HCT116 (cell line): ENCODE data around the gene SETD3. TPM values are rescaled to one million over a fixed set of nuclear protein-coding genes. Genes with fewer than 3 reads are reported as not detected.
A peak's percentile ranks its signal among the peaks of the same experiment; 100 is the strongest.

Experiments used
- ATAC-seq: fragments of 200-7000 bp; cut with Tn5 transposase; 2 replicates; pipeline ENCODE4 v1.9.1; 2020; ENCODE audit warnings: mild to moderate bottlenecking, moderate library complexity
- BruUV-seq: library from RNA; stranded (reverse); fragments of 400-500 nt; replicated peaks from 2 replicates; lab custom pipeline; 2021; lab: Mats Ljungman, UMichigan
- CTCF ChIA-PET: fragments of 300-600 bp; sonication (Branson Sonifier 250); formaldehyde crosslinking; loops from one replicate; lab custom pipeline; 2021; ENCODE audit warnings: antibody characterized with exemption; lab: Charles Lee
- POLR2A ChIA-PET: fragments of 300-600, 350-600 bp; sonication (Branson Sonifier 250); formaldehyde crosslinking; loops from one replicate; lab custom pipeline; 2021; ENCODE audit warnings: antibody characterized with exemption; lab: Charles Lee
- RAD21 ChIA-PET, 2 experiments: fragments of 300-600 bp; sonication (Branson Sonifier 250); formaldehyde crosslinking; loops; one replicate each; lab custom pipeline; 2023; ENCODE audit warnings: low total read pairs in 2 of 2; ENCODE audit not compliant: uncharacterized antibody in 2 of 2, unreplicated experiment in 2 of 2, low non-redundant PET in 1 of 2; lab: Charles Lee
- DNase-seq: peaks from one replicate; pipeline ENCODE4 v3.0.0-alpha.2; 2010; ENCODE audit warnings: low read depth, low spot score
- H2AFZ ChIP-seq: fragments of 200-600 bp; shearing (Covaris generic), sonication (generic); 2 replicates; pipeline ENCODE4 v1.6.1; 2017; ENCODE audit warnings: low read depth, mixed run types, mixed read lengths, antibody characterized with exemption, low read length; ENCODE audit not compliant: poor library complexity, severe bottlenecking
- H3K27ac ChIP-seq: 2 replicates; pipeline ENCODE4 v1.5.1; 2012; ENCODE audit warnings: low read depth, low read length
- H3K27me3 ChIP-seq: fragments of 200-600 bp; sonication (generic); 2 replicates; pipeline ENCODE4 v1.6.1; 2016; ENCODE audit warnings: mixed run types, low read length, mixed read lengths; ENCODE audit not compliant: insufficient read depth
- H3K36me3 ChIP-seq, 2 experiments: fragments of 200-500 bp in 1 of 2; fragments of 200-600 bp in 1 of 2; sonication (Bioruptor generic) in 1 of 2; sonication (generic) in 1 of 2; 2 replicates each; pipeline versions ENCODE4 v1.5.1 to v1.6.1; 2014 to 2016; ENCODE audit warnings: low read length in 2 of 2, inconsistent platforms in 1 of 2, mixed read lengths in 1 of 2, mixed run types in 1 of 2; ENCODE audit not compliant: insufficient read depth in 2 of 2, control insufficient read depth in 1 of 2
- H3K4me1 ChIP-seq, 2 experiments: fragments of 200-600 bp in 1 of 2; sonication (generic) in 1 of 2; 2 replicates each; pipeline versions ENCODE4 v1.5.1 to v1.6.1; 2012 to 2017; ENCODE audit warnings: low read length in 2 of 2, inconsistent platforms in 1 of 2, mild to moderate bottlenecking in 1 of 2, mixed read lengths in 1 of 2, mixed run types in 1 of 2, moderate library complexity in 1 of 2; ENCODE audit not compliant: insufficient read depth in 2 of 2, control insufficient read depth in 1 of 2
- H3K4me2 ChIP-seq: fragments of 200-600 bp; sonication (generic); 2 replicates; pipeline ENCODE4 v1.6.1; 2017; ENCODE audit warnings: mixed run types, low read length, mixed read lengths
- H3K4me3 ChIP-seq, 2 experiments: fragments of 200-600 bp in 1 of 2; sonication (generic) in 1 of 2; replicated peaks in 1 of 2; 2 replicates each; pipeline ENCODE4 v1.5.1; 2011 to 2016; ENCODE audit warnings: low read length in 2 of 2, control low read depth in 1 of 2, low read depth in 1 of 2, mild to moderate bottlenecking in 1 of 2, mixed read lengths in 1 of 2, mixed run types in 1 of 2
- H3K79me2 ChIP-seq: fragments of 200-600 bp; sonication (generic); 2 replicates; pipeline ENCODE4 v1.6.1; 2017; ENCODE audit warnings: mild to moderate bottlenecking, mixed run types, low read length, moderate library complexity, mixed read lengths; ENCODE audit not compliant: insufficient read depth
- H3K9ac ChIP-seq: fragments of 200-600 bp; sonication (generic); 2 replicates; pipeline ENCODE4 v1.6.1; 2016; ENCODE audit warnings: low read length, mixed read lengths
- H3K9me2 ChIP-seq: fragments of 200-600 bp; sonication (generic), shearing (Covaris generic); 2 replicates; pipeline ENCODE4 v1.6.1; 2017; ENCODE audit warnings: mixed run types, mild to moderate bottlenecking, moderate library complexity; ENCODE audit not compliant: insufficient read depth
- H3K9me3 ChIP-seq, 2 experiments: fragments of 200-500 bp in 1 of 2; fragments of 200-600 bp in 1 of 2; sonication (Bioruptor generic) in 1 of 2; sonication (generic) in 1 of 2; 2 replicates each; pipeline ENCODE4 v1.6.1; 2014 to 2017; ENCODE audit warnings: low read length in 2 of 2, mixed read lengths in 2 of 2, inconsistent platforms in 1 of 2, low read depth in 1 of 2, mild to moderate bottlenecking in 1 of 2, mixed run types in 1 of 2, moderate library complexity in 1 of 2; ENCODE audit not compliant: control insufficient read depth in 1 of 2, insufficient read depth in 1 of 2
- H4K20me1 ChIP-seq: fragments of 200-600 bp; sonication (generic), shearing (Covaris generic); 2 replicates; pipeline ENCODE4 v1.6.1; 2017; ENCODE audit warnings: mixed run types, mild to moderate bottlenecking, moderate library complexity; ENCODE audit not compliant: insufficient read depth
- CEBPB ChIP-seq: IDR thresholded peaks from 2 replicates; pipeline ENCODE4 v1.6.1; 2012; ENCODE audit warnings: low read depth
- CTCF ChIP-seq, 3 experiments: fragments of 200-600 bp in 1 of 3; sonication (generic) in 1 of 3; IDR thresholded peaks in 2 of 3; conservative IDR thresholded peaks in 1 of 3; 2 replicates each; pipeline ENCODE4 v1.5.1; 2012 to 2017; ENCODE audit warnings: low read depth in 2 of 3, low read length in 2 of 3, antibody characterized with exemption in 1 of 3, borderline replicate concordance in 1 of 3, control low read depth in 1 of 3, mild to moderate bottlenecking in 1 of 3, mixed read lengths in 1 of 3, mixed run types in 1 of 3, moderate library complexity in 1 of 3; ENCODE audit not compliant: insufficient read depth in 1 of 3
- ELF1 ChIP-seq: IDR thresholded peaks from 2 replicates; pipeline ENCODE4 v1.6.1; 2012; ENCODE audit warnings: low read depth, borderline replicate concordance
- POLR2A ChIP-seq: IDR thresholded peaks from 2 replicates; pipeline ENCODE4 v1.7.0; 2011; ENCODE audit warnings: borderline replicate concordance; ENCODE audit not compliant: insufficient read depth, insufficient read length; ENCODE audit errors: extremely low read depth
- RAD21 ChIP-seq: IDR thresholded peaks from 2 replicates; pipeline ENCODE4 v1.6.1; 2012; ENCODE audit warnings: low read depth, mild to moderate bottlenecking
- TCF7L2 ChIP-seq: IDR thresholded peaks from 2 replicates; pipeline ENCODE4 v1.7.0; 2011; ENCODE audit warnings: borderline replicate concordance, inconsistent platforms; ENCODE audit not compliant: insufficient read depth, insufficient read length; ENCODE audit errors: extremely low read depth
- ZNF274 ChIP-seq: fragments of 200-500 bp; sonication (Bioruptor generic); IDR thresholded peaks from 2 replicates; pipeline ENCODE4 v1.6.1; 2014; ENCODE audit warnings: mild to moderate bottlenecking, low read depth, low read length, inconsistent platforms
- intact Hi-C: fragments of 100-400 bp; cut with micrococcal nuclease; formaldehyde crosslinking; loops from 2 replicates; pipeline ENCODE4 v1.10.0; 2022
- total RNA-seq: library from RNA; stranded (reverse); gene quantifications from one replicate; pipeline ENCODE4 v1.2.1, GENCODE V29; 2021; ENCODE audit not compliant: unreplicated experiment

The SETD3 gene
- total RNA-seq, 1 experiment from 2014 or later = 46.6 TPM

- Histone ChIP-seq H3K4me1 (0 out of 4 replicates have a peak, but pooled peaks cover 0 to 4% of the 10 kb centered on the region in 2 experiments), H2AFZ (no peak overlapping the region), H3K4me3 (no peak overlapping the region), H3K4me2 (no peak overlapping the region), H3K79me2 (no peaks in the 10 kb centered on the region; the same call in 1 of the 2 replicates), H3K27me3 (no peaks in the 10 kb centered on the region), H3K36me3 (no peaks in the 10 kb centered on the region), H3K9me3 (no peaks in the 10 kb centered on the region), H3K9ac (no peak overlapping the region), H3K9me2 (no peaks in the 10 kb centered on the region), H3K27ac (no peak overlapping the region), H4K20me1 (no peaks in the 10 kb centered on the region)
- TF ChIP-seq RAD21 (peak; percentile 85), POLR2A (no peak), CEBPB (no peak), ZNF274 (no peak), TCF7L2 (no peak), ELF1 (no peak), CTCF (IDR thresholded peaks at IDR 0.05 in 2 of 3, conservative IDR thresholded peaks at IDR 0.05 in 1 of 3; ENCODE audit: borderline replicate concordance in 1 of 3, insufficient read depth in 1 of 3, low read depth in 2 of 3, low read length in 2 of 3) (peak; percentile 71 to 89 (median 71); a peak in 5 of 6 replicates)
- BruUV-seq = no TSS peak
- intact Hi-C loops = loop anchor here (1.0 to 5.0 kb wide), 3 partner anchors 23 to 1278 kb away; no protein-coding TSS in a partner anchor
- DNase-seq (peak; percentile 69), ATAC-seq (peak; percentile 96)
- POLR2A ChIA-PET = interaction anchor here (1.2 kb wide), 1 partner anchor 96 kb away, joined by 4 read pairs; no protein-coding TSS in a partner anchor
- CTCF ChIA-PET = interaction anchor here (0.7 to 6.6 kb wide), 23 partner anchors 8 to 484 kb away, joined by 3 to 69 read pairs (median 4); partner anchors contain the start of gene BCL11B
- RAD21 ChIA-PET = interaction anchor here (1.0 to 1.1 kb wide), 2 partner anchors 19 to 96 kb away, joined by 4 to 5 read pairs; no protein-coding TSS in a partner anchor
These were observed 65.0 kb downstream of the SETD3 start for GRCh38 chr14:99415496-99416281.
